ENCODE results near the gene ADCY4.

The ADCY4 gene

GRCh38 chr14:24343795-24344660 lies 9.2 kb upstream of the ADCY4 start:
- no peak overlapping the region for H3K4me3 ChIP-seq (ENCODE audit: low read depth, low read length)
- no peak for TF ChIP-seq CTCF (IDR thresholded peaks at IDR 0.05; ENCODE audit: low read depth, low read length)

- no peak for TF ChIP-seq CTCF (IDR thresholded peaks at IDR 0.05; ENCODE audit: low read depth, low read length)
- no peak overlapping the region for H3K4me3 ChIP-seq (ENCODE audit: low read depth, low read length)
These were observed 8.0 kb upstream of the ADCY4 start for GRCh38 chr14:24342889-24343288.

- no peak for TF ChIP-seq CTCF (IDR thresholded peaks at IDR 0.05; ENCODE audit: low read depth, low read length)
- no peak overlapping the region for H3K4me3 ChIP-seq (ENCODE audit: low read depth, low read length)
These were observed 5.7 kb upstream of the ADCY4 start for GRCh38 chr14:24340606-24341005.

GRCh38 chr14:24339284-24340151 lies 4.6 kb upstream of the ADCY4 start, which contains the start of gene RIPK3:
TSS of gene RIPK3 (minus strand) at chr14:24339991. CDS start at chr14:24339826, 165 bp downstream.
- TF ChIP-seq CTCF (IDR thresholded peaks at IDR 0.05; ENCODE audit: low read depth, low read length) = no peak
- no peak within 1 kb of the TSS for H3K4me3 ChIP-seq (ENCODE audit: low read depth, low read length)

GRCh38 chr14:24338843-24339242 lies 4.0 kb upstream of the ADCY4 start:
- no peak for TF ChIP-seq CTCF (IDR thresholded peaks at IDR 0.05; ENCODE audit: low read depth, low read length)

GRCh38 chr14:24337824-24338175 lies 2.9 kb upstream of the ADCY4 start:
- no peak for TF ChIP-seq CTCF (IDR thresholded peaks at IDR 0.05; ENCODE audit: low read depth, low read length)
- no peak overlapping the region for H3K4me3 ChIP-seq (ENCODE audit: low read depth, low read length)

More at GRCh38 chr14:24338843-24339242, 4.0 kb upstream of the ADCY4 start:
- H3K4me3 ChIP-seq (ENCODE audit: low read depth, low read length) = no peak overlapping the region

All from WI38 (cell line).